ENCODE data around the gene SLC22A23.

The SLC22A23 gene

GRCh38 chr6:3280866-3281465 is 175.9 kb downstream of the SLC22A23 start:
- DNase-seq = no peak

- no peak for DNase-seq
These were observed 176.8 kb downstream of the SLC22A23 start for GRCh38 chr6:3280091-3280490.

DNA sequence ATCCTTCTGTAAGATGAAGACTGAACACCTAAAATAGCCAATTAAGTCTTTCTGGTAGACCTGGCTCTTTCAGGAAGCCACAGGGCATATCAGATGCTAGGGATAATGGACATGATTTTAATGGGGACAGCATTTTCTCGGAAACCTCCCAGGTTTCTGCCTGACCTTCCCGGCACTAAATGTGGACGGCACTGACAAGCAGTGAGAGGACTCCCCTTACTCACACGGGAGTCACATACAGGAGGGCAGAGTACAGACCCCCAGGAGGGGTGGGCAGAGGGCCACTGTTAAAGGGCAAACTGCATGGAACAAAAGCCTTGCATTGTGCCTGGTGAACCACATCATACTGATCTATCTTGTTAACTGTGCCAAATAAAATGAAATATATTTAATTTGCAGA is 178.2 kb downstream of the SLC22A23 start:
- no peak for DNase-seq

GRCh38 chr6:3277851-3278416 is 178.9 kb downstream of the SLC22A23 start:
- no peak for DNase-seq

DNA sequence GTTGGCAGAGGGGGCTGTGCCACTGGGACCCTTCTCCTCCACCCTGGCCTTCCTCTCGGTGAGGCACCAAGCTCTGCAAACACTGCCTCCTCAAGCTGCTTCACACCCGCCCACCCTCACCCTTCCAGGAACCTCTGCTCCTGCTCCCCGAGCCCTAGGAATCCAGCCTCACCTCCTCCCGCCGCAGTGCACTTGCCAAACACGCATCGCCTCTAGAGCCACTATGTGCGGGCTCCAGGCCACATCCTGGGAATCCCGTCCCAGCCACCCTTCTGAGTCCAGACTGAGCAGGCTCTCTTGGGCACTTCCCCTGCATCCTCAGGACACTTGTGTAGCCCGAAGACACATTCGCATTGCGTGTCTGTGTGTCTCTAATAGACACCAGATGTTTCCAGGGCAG is 179.6 kb downstream of the SLC22A23 start:
- no peak for DNase-seq

DNA sequence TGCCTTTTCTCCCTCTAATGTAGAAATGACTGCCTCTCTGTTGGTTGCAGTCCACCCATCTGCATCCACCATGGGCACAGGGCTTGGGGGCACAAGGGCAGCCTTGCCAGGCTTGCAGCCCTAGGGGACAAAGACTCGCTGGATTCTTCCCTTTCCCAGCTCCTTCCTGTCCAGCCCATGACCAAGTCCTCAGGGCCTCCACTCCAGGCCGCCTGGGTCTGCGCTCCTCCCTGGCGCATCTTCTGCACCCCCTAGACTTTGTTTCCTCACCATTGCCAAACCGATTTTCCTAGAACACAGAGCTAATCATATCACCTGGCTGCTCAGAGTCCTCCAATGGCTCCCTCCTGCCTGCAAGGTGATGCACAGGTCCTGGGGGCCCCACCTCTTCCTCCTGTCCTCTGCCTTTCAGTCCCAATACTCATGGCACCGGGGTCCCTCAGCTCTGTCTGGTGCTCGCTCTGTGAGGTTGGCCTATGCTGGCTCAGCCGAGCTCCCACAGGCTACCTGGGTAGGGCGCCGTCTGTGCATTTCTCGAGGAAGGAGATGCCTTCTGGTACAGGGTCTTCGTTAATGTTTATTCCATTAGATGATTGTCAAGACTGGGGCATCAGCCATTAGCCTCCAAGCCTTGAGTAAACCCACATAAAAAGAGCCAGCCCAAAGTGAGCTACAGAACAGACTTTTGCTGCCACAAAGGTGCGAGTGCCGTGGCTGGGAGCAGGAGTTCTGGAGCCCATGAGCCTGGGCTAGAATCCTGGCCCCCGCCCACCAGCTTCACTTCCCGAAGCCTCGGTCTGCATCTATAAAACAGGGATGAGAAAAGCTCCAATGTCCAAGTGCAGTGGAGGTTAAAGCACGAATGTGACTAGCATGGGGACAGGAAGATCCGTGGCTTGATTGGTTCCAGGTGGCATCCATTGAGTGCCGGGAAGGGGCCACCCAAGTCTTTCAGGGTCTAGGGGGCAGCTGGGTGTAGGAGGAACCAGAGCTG is 180.4 kb downstream of the SLC22A23 start:
- no peak for DNase-seq

- DNase-seq = no peak
These were observed 182.9 kb downstream of the SLC22A23 start for GRCh38 chr6:3273707-3274521.

DNA sequence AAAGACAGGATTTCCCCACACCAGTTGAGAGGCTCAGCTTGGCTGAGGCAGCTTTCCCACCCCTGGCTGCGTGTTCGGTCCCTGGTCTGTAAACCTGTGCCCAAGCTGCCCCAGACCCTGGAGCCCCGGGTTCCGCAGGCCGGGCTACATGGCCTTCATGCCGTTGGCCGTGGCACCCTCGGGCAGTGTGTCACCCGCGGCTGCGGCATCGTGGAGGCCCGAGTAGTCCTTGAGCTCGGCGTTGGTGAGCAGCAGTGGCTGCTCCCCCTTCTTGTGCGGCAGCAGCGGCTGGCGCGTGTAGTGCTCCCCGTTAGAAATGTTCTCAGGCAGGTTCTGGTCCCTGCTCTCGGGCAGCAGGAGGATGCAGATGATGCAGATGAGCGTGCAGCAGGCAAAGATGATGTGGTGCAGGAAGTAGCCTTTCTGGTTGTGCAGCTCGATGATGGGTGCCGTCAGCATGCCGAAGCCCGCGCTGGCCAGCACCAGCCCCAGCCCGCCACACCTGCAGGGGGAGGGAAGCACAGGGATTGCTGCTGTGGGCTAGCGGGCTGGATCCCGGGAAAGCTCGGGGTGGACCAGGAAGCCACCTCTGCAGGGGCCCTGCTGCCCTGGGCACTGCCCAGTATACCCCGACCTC is 183.8 kb downstream of the SLC22A23 start:
- DNase-seq = no peak

- no peak for DNase-seq
These were observed 185.1 kb downstream of the SLC22A23 start for GRCh38 chr6:3271756-3272155.

- DNase-seq = no peak
These were observed 186.6 kb downstream of the SLC22A23 start for GRCh38 chr6:3270258-3270657.

DNA sequence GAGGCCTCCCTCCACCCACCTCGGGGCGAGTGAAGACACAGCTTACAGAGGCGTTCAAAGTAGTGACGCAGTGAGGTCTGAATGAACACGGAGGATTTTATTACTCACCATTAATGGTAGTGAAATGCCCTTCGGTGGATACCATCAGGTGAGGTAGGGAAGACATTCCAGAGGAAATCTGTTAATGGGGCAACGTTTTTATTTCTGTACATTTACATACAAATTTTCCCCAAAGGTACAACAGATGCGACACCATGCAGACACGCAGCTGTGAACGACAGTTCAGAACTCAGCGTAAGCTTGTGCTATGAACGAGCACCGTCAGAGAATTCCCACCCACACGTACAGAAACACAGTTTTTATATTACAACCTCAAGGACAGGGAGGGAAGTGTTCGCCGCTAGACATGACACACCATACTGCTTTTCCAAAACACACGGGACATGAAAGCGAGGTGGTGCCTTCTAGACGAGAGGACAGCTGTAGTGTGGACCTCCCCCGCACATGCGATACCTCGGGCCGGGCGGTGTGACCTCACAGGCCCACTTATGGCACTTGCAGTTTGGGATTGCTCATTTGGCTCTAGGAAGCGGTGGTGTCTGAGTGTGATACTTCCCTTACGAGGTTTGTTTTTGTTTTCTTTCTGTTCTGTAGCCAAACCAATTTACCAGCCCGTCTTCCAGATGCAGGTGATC is 187.4 kb downstream of the SLC22A23 start:
- no peak for DNase-seq

DNA sequence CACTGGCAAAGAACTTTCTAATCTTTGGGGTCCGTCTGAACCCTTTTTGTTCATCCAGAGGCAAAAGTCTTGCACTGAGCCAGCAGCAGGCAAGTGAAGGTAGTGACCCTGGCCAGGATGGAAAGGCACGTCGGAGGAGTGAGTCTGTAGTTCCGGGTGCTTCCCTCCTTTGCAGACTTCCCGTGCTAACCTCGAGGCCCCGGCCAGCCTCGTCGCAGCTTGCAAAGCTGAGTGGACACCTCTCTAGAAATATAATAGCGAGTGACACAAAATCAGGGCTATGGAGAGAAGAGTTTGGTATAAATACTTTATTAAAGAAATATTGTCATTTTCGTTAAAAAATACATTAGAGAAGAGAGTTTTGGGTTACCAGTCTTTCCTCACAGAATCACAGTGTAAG is 188.2 kb downstream of the SLC22A23 start:
- no peak for DNase-seq

DNA sequence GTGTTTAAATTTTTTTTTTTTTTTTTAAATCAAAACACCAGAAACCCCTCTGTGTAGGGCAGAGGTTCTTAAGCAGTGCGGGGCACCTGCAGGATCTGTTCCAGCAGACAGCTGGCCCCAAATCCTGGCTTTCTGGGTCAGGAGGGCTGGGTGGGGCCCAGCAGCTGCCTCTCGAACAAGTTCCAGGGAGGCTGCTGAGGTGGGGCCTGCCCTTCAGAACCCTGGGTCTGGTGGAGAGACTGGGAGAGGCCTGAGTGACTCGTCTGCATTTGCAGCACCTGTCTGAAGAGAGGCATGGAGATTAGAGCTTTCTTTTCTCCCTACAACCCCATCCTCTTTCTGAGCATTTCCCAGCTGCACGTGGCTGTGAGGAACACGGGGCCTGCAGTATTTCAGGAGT is 189.7 kb downstream of the SLC22A23 start:
- DNase-seq = no peak

DNA sequence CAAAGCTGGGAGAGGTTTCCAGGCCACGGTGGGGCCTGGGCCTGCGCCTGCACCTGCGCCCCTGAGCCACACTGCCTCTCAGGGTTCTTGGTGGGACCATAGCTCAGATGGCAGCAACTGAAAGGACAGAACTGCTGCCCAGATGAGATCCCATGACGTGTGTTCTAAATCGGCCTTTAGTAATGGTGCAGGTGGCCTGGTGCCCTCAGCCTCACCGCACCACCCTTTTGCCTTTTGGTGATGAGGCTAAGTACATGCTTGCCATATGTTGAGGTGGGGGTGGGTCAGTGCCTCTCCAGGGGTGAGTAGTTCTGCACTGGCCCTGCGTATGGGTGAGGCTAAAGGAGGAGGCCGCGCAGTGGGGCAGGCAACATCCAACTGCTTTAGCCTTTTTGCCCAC is 190.7 kb downstream of the SLC22A23 start:
- DNase-seq = no peak

- DNase-seq = no peak
These were observed 191.2 kb downstream of the SLC22A23 start for GRCh38 chr6:3265671-3266070.

DNA sequence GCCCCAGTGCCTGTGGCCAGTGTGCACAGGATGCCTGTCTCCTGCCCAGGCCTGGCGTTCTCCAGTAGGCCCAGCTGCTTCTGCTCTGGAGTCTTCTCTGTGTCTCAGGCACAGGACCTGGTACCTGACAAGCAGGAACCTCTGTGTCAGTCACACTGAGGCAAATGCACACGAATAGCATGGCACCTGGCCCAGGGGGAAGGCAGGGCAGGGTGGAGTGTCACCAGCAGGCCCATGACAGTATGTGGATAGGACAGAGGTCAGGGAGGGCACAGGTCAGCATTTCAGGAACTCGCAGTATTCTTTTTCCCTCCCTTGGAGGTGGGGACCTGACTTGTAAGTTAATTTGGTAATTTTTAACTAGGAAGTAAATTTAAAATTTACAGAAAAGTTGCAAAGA is 192.5 kb downstream of the SLC22A23 start:
- DNase-seq = no peak

DNA sequence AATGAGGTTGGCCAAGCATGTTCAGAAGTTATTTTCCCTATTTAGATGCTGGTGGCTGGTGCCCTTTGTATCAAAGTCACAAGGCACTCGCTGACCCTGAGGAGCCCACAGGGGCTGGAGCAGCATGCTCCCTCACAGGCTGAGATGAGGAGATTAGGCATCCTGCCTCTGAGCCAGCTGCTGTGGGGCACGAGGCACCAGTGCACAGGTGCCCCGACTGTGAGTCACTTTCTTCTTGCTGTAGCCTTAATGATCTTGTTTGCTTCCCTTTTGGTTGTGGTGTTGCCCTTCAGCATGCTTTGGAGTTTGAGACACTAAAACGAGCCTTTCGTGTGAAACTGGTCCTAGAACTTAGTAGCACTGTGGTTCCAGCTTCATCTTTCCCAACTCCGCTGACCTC is 193.8 kb downstream of the SLC22A23 start:
- no peak for DNase-seq

GRCh38 chr6:3261921-3262320 is 194.9 kb downstream of the SLC22A23 start:
- no peak for DNase-seq

DNA sequence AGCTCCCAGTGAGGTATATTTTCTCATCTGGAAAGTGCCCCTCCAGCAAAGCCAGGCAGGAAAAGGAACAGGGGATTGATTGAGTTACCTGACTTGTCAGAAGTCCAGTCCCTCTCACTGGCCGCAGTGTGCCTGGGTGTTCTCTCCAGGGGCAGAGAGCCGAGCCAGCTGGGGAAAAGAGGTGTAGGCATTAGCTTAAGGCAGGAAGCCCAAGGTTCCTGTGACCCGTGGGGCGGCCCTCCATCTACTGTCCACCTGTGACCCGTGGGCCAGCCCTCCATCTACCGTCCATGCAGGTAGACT is 195.4 kb downstream of the SLC22A23 start:
- no peak for DNase-seq

DNA sequence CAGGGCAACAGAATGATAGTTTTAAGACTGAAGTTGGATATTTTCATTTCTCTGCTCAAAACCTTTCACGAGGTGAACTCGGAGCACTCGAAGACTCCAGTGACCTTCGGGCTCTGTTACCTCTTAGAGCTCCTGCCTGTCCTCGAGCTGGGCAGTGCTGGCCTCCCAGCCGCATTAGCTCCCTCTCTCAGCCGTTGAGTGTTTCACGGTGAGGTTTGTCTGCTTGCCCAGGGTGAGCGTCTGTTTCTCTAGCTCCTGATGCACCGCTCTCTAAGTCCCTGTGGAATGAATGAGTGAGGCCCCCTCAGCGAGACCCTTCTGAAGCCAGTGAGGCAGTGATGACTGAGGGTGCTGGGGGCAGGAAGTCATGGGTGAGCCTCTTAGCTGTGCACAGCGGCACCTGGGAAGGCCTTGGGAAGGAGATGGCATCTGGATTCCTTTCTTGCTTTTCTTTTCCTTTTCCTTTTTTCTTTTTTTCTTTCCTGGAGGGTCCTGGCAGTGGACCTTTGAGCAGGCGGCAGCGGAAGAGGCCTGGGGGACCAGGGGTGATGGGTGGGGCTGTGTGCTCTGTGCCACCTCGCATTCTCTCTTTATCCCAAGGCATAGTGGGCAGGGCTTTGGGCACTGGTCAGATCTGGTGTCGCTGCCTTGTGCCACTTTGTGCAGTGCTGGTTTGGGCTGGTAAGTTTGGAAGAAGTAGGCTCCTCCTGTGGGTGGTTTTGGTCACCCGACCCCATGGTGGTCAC is 195.9 kb downstream of the SLC22A23 start:
- DNase-seq = no peak

GRCh38 chr6:3260296-3260695 is 196.6 kb downstream of the SLC22A23 start:
- no peak for DNase-seq

Measured in COR-L47 (cell line).